ENCODE data around the gene HSPA12B. TPM values are rescaled to one million over a fixed set of nuclear protein-coding genes. Genes with fewer than 3 reads are reported as not detected.

HSPA12B gene
- total and polyA plus RNA-seq, 2 of the 13 experiments (the other 11 are each of a cell fraction or from before 2014, with no cell fraction given), result 0.01 TPM; not detected in 1

GRCh38 chr20:3795511-3796468 is 63.3 kb downstream of the HSPA12B start, which contains the start of gene CDC25B (continued):
- TF ChIP-seq TCF12 (IDR thresholded peaks at IDR 0.05) (no peak), TCF12 (CRISPR knock-in tag; IDR thresholded peaks at IDR 0.05) (no peak), ZNF33B (CRISPR knock-in tag; IDR thresholded peaks at IDR 0.05) (no peak), ZNF841 (CRISPR knock-in tag; IDR thresholded peaks at IDR 0.05; ENCODE audit: borderline replicate concordance) (no peak), ZNF563 (CRISPR knock-in tag; IDR thresholded peaks at IDR 0.05) (no peak; the same call in 1 of the 2 replicates), ZNF770 (CRISPR knock-in tag; IDR thresholded peaks at IDR 0.05) (peak; percentile 80), ZNF691 (CRISPR knock-in tag; IDR thresholded peaks at IDR 0.05; ENCODE audit: borderline replicate concordance, low read depth) (peak; percentile 86; the same call in 1 of the 2 replicates), ZBTB39 (CRISPR knock-in tag; IDR thresholded peaks at IDR 0.05) (peak; percentile 67; the same call in 1 of the 2 replicates), ZSCAN29 (CRISPR knock-in tag; conservative IDR thresholded peaks at IDR 0.05) (peak; percentile 78; the same call in 1 of the 2 replicates), THAP7 (CRISPR knock-in tag; IDR thresholded peaks at IDR 0.05) (peak; percentile 62; the same call in 1 of the 2 replicates), MED1 (CRISPR knock-in tag; IDR thresholded peaks at IDR 0.05) (peak; percentile 5; the same call in 1 of the 2 replicates), ZNF678 (CRISPR knock-in tag; IDR thresholded peaks at IDR 0.05) (peak; percentile 69; the same call in 1 of the 2 replicates), TFDP1 (CRISPR knock-in tag; IDR thresholded peaks at IDR 0.05; ENCODE audit: borderline replicate concordance) (peak; percentile 94), GATAD2A (CRISPR knock-in tag; IDR thresholded peaks at IDR 0.05) (peak; percentile 62), CHD4 (IDR thresholded peaks at IDR 0.05; ENCODE audit: borderline replicate concordance, low read length) (peak; percentile 99), ZBTB2 (CRISPR knock-in tag; IDR thresholded peaks at IDR 0.05; ENCODE audit: low read depth) (no peak), ZNF891 (CRISPR knock-in tag; IDR thresholded peaks at IDR 0.05) (peak; percentile 74)

Data from HepG2 (cell line).